ENCODE results near the gene CIAO2B. TPM values are rescaled to one million over a fixed set of nuclear protein-coding genes. Genes with fewer than 3 reads are reported as not detected.

Gene CIAO2B
- polyA plus RNA-seq, 3 donors = 121 to 140 (median 132) TPM

- H3K4me3 ChIP-seq (replicated peaks in 1 of 3; ENCODE audit: low read depth in 2 of 3, low read length in 3 of 3) = no peak overlapping the region
- H4K20me1 ChIP-seq (ENCODE audit: insufficient read depth, low read length) = no peaks in the 10 kb centered on the region
- H3K4me3 Mint-ChIP-seq = no peak overlapping the region
- no peaks in the 10 kb centered on the region for H3K36me3 ChIP-seq (replicated peaks in 1 of 2; ENCODE audit: control insufficient read depth in 1 of 2, insufficient read depth in 2 of 2, low read length in 2 of 2)
- no peak for TF ChIP-seq CTCF (IDR thresholded peaks at IDR 0.05)
- H3K36me3 Mint-ChIP-seq = no peaks in the 10 kb centered on the region
- no peak overlapping the region for H3K27ac Mint-ChIP-seq
- DNase-seq = no peak
- no peak overlapping the region for H3K9ac ChIP-seq (ENCODE audit: insufficient read depth, low read length, poor library complexity, severe bottlenecking)
- 100% methylated on average over 4 of the region's 5 CpGs for WGBS (ENCODE audit: insufficient coverage)
- peaks cover 0 to 2% (median 0%) of the 10 kb centered on the region in 7 donors for H3K9me3 Mint-ChIP-seq
- H3K27me3 Mint-ChIP-seq (ENCODE audit: low read depth in 3 of 3) = peaks cover 4 to 8% (median 5%) of the 10 kb centered on the region in 3 donors
- no peaks in the 10 kb centered on the region for H3K27me3 ChIP-seq (ENCODE audit: control insufficient read depth in 2 of 2, insufficient read depth in 2 of 2, low read length in 2 of 2)
- H3K9me3 ChIP-seq (replicated peaks in 1 of 2; ENCODE audit: control insufficient read depth in 1 of 2, insufficient read depth in 1 of 2, low read length in 2 of 2) = no peaks in the 10 kb centered on the region
- no peak overlapping the region for H3K27ac ChIP-seq (ENCODE audit: low read depth in 1 of 2, low read length in 2 of 2)
- no peaks in the 10 kb centered on the region for H3K79me2 ChIP-seq (ENCODE audit: insufficient read depth, low read length)
- no peak overlapping the region for H3K4me2 ChIP-seq (replicated peaks; ENCODE audit: extremely low read depth, low read length, poor library complexity, severe bottlenecking)
- intact Hi-C loops (cut with micrococcal nuclease) = no loop called here
- no peak overlapping the region for H2AFZ ChIP-seq (ENCODE audit: insufficient read depth, low read depth, low read length, poor library complexity, severe bottlenecking)
- no peaks in the 10 kb centered on the region for H3K4me1 ChIP-seq (ENCODE audit: control insufficient read depth in 1 of 2, insufficient read depth in 2 of 2, low read length in 2 of 2)
- H3K4me1 Mint-ChIP-seq = no peaks in the 10 kb centered on the region
These were observed 34.6 kb upstream of the CIAO2B start for GRCh38 chr16:66968847-66969246.

GRCh38 chr16:66964049-66964448, 29.8 kb upstream of the CIAO2B start:
- peaks cover 38 to 40% of the 10 kb centered on the region in 2 donors for H3K4me1 ChIP-seq (ENCODE audit: control insufficient read depth in 1 of 2, insufficient read depth in 2 of 2, low read length in 2 of 2)
- H3K27ac ChIP-seq (ENCODE audit: low read depth in 1 of 2, low read length in 2 of 2) = no peak overlapping the region
- Mint-ChIP-seq H3K4me1 (peaks cover 38% of the 10 kb centered on the region), H3K9me3 (peaks cover 0 to 2% (median 0%) of the 10 kb centered on the region in 7 donors), H3K4me3 (no peak overlapping the region), H3K27me3 (ENCODE audit: low read depth in 3 of 3) (peaks cover 3 to 6% (median 4%) of the 10 kb centered on the region in 3 donors), H3K27ac (peak overlapping the region in 2 of 7 donors; percentile 56 to 63), H3K36me3 (no peaks in the 10 kb centered on the region)
- intact Hi-C loops (cut with micrococcal nuclease) = no loop called here
- WGBS (ENCODE audit: insufficient coverage) = 90% methylated on average over 6 of the region's 6 CpGs
- no peak overlapping the region for H3K4me2 ChIP-seq (replicated peaks; ENCODE audit: extremely low read depth, low read length, poor library complexity, severe bottlenecking)
- H3K36me3 ChIP-seq (replicated peaks in 1 of 2; ENCODE audit: control insufficient read depth in 1 of 2, insufficient read depth in 2 of 2, low read length in 2 of 2) = no peaks in the 10 kb centered on the region
- H3K4me3 ChIP-seq (replicated peaks in 1 of 3; ENCODE audit: low read depth in 2 of 3, low read length in 3 of 3) = no peak overlapping the region
- no peak overlapping the region for H2AFZ ChIP-seq (ENCODE audit: insufficient read depth, low read depth, low read length, poor library complexity, severe bottlenecking)
- TF ChIP-seq CTCF (IDR thresholded peaks at IDR 0.05) = no peak
- no peaks in the 10 kb centered on the region for H3K27me3 ChIP-seq (ENCODE audit: control insufficient read depth in 2 of 2, insufficient read depth in 2 of 2, low read length in 2 of 2)
- no peaks in the 10 kb centered on the region for H3K79me2 ChIP-seq (ENCODE audit: insufficient read depth, low read length)
- DNase-seq = no peak
- no peaks in the 10 kb centered on the region for H3K9me3 ChIP-seq (replicated peaks in 1 of 2; ENCODE audit: control insufficient read depth in 1 of 2, insufficient read depth in 1 of 2, low read length in 2 of 2)
- no peaks in the 10 kb centered on the region for H4K20me1 ChIP-seq (ENCODE audit: insufficient read depth, low read length)
- no peak overlapping the region for H3K9ac ChIP-seq (ENCODE audit: insufficient read depth, low read length, poor library complexity, severe bottlenecking)
